Thyroid gland (tissue), 4 donors: ENCODE measurements around the gene PXMP4. TPM values are rescaled to one million over a fixed set of nuclear protein-coding genes. Genes with fewer than 3 reads are reported as not detected.

Experiments used
- DNase-seq, 2 donors: peaks; one replicate each; pipeline ENCODE4 v3.0.0-alpha.2; 2019
- H3K27ac ChIP-seq, 3 donors: fragments of 200-600 bp; sonication (generic); 1 replicate in 2 of 3; 2 replicates in 1 of 3; pipeline ENCODE4 v1.5.1; 2016 to 2019; ENCODE audit warnings: mild to moderate bottlenecking in 1 of 3, moderate library complexity in 1 of 3
- H3K27me3 ChIP-seq: fragments of 200-600 bp; sonication (generic); one replicate; pipeline ENCODE4 v1.5.1; 2019
- H3K36me3 ChIP-seq, 2 donors: fragments of 200-600 bp; sonication (generic); one replicate each; pipeline ENCODE4 v1.5.1; 2016 to 2019
- H3K4me1 ChIP-seq, 2 donors: fragments of 200-600 bp; sonication (generic); one replicate each; pipeline ENCODE4 v1.5.1; 2017 to 2019
- H3K4me3 ChIP-seq, 3 donors: fragments of 200-600 bp; sonication (generic); replicated peaks in 1 of 3; 1 replicate in 2 of 3; 2 replicates in 1 of 3; pipeline ENCODE4 v1.5.1; 2016; ENCODE audit warnings: mild to moderate bottlenecking in 1 of 3
- H3K9me3 ChIP-seq: fragments of 200-600 bp; sonication (generic); one replicate; pipeline ENCODE4 v1.5.1; 2017
- CTCF ChIP-seq, 6 experiments: fragments of 200-600 bp in 3 of 6; fragments of 450-650 bp in 3 of 6; sonication (generic) in 3 of 6; IDR thresholded peaks; one replicate each; pipeline ENCODE4 v1.5.1; 2016 to 2019; ENCODE audit warnings: antibody characterized with exemption in 6 of 6, mild to moderate bottlenecking in 2 of 6, inconsistent platforms in 1 of 6, moderate library complexity in 1 of 6
- POLR2A ChIP-seq, 2 donors: fragments of 450-650 bp; IDR thresholded peaks; one replicate each; pipeline ENCODE4 v1.6.1; 2017; ENCODE audit warnings: antibody characterized with exemption in 2 of 2, mild to moderate bottlenecking in 2 of 2, moderate library complexity in 1 of 2
- WGBS, 2 donors: methylation state at CpG; one replicate each; pipeline ENCODE4 v1.1.5; 2017; 5-methylcytosine and 5-hydroxymethylcytosine counted together
- intact Hi-C: fragments of 100-400 bp; cut with DNase I; formaldehyde crosslinking; loops from one replicate; pipeline ENCODE4 v1.15.1; 2023
- total RNA-seq, 4 donors: library from RNA; depleted of rRNA; stranded (reverse); fragments of >200 nt; gene quantifications; one replicate each; pipeline ENCODE4 v1.2.3, GENCODE V29; 2016

The PXMP4 gene
- total RNA-seq, 4 donors from 2014 or later = 17.7 to 31.2 (median 22.0) TPM

DNA sequence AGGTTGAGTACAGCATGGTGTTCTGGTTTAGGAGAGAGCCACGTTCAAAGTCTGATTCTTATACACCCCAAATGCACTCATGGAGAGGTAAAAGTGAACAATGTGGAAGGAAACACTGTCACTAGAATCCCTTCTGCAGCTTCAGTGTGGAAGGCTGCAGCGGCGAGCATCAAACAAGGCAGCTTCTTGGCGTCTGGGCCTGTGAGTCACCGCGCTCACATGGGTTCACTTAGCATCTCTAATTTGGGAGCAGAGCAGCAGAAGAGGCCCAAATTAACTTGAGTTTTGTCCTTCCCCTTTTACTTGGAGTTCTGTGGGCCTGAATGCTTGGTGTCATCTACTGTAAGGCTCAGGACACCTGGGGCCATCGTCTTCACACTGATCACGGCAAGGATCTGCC lies 23.0 kb downstream of the PXMP4 start:
- Histone ChIP-seq H3K27me3 (no peaks in the 10 kb centered on the region), H3K4me1 (peaks cover 16 to 32% of the 10 kb centered on the region in 2 donors), H3K36me3 (no peaks in the 10 kb centered on the region), H3K4me3 (no peak overlapping the region), H3K9me3 (no peaks in the 10 kb centered on the region), H3K27ac (no peak overlapping the region)
- peak in 1 of 2 donors; percentile 16 for DNase-seq
- 67 to 87% methylated on average over 8 of the region's 8 CpGs for WGBS, 2 donors
- intact Hi-C loops = no loop called here
- no peak for TF ChIP-seq CTCF (IDR thresholded peaks at IDR 0.05)
- TF ChIP-seq POLR2A (IDR thresholded peaks at IDR 0.05) = no peak

DNA sequence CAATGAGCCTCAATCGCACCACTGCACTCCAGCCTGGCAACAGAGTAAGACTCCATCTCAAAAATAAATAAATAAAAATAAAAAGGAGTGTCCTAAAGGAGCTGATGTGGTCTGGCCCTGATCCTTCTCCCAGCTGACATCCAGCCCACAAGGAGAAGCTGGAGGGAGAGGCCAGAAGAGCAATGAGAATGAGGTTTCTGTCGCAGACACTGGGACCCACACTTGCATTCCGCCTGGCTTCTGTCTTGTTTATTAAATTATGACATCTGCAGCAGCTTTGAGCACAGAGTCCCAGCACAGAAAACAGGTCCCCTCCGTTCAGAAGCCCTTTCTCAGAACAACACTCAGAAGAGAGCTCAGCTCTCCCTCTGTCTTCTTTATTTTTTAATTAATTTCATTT lies 23.7 kb downstream of the PXMP4 start:
- DNase-seq = no peak
- Histone ChIP-seq H3K36me3 (no peaks in the 10 kb centered on the region), H3K9me3 (no peaks in the 10 kb centered on the region), H3K4me1 (peaks cover 16 to 32% of the 10 kb centered on the region in 2 donors), H3K4me3 (no peak overlapping the region), H3K27ac (no peak overlapping the region), H3K27me3 (no peaks in the 10 kb centered on the region)
- intact Hi-C loops = no loop called here
- no peak for TF ChIP-seq POLR2A (IDR thresholded peaks at IDR 0.05)
- no peak for TF ChIP-seq CTCF (IDR thresholded peaks at IDR 0.05)
- WGBS, 2 donors = 87 to 88% methylated on average over 4 of the region's 4 CpGs

DNA sequence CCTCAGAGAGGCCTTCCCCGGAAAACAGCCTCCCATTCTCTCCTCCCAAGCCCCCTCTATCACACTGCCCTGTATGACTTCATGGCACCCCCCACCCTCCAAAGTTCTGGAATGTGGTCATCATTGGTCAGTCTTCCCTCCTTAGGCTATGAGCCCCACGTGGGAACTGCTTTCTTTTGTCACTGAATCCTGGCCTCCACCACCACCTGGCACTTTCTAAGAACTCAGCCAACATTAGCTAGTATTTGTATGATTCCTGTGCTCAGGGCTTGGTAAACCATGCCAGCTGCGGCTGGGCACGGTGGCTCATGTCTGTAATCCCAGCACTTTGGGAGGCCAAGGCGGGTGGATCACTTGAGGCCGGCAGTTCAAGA lies 25.5 kb downstream of the PXMP4 start:
- H3K9me3 ChIP-seq = no peaks in the 10 kb centered on the region
- WGBS, 2 donors = 62 to 70% methylated on average over 6 of the region's 6 CpGs
- H3K4me3 ChIP-seq = no peak overlapping the region
- no peaks in the 10 kb centered on the region for H3K36me3 ChIP-seq
- intact Hi-C loops = loop anchor here (5.0 kb wide), 1 partner anchor 33 kb away; no protein-coding TSS in a partner anchor
- no peaks in the 10 kb centered on the region for H3K27me3 ChIP-seq
- H3K4me1 ChIP-seq = peaks cover 16 to 24% of the 10 kb centered on the region in 2 donors
- H3K27ac ChIP-seq = peak overlapping the region; percentile 68 to 89 (median 81)
- TF ChIP-seq CTCF (IDR thresholded peaks at IDR 0.05) (no peak), POLR2A (IDR thresholded peaks at IDR 0.05) (no peak)
- peak in 1 of 2 donors; percentile 53 for DNase-seq

DNA sequence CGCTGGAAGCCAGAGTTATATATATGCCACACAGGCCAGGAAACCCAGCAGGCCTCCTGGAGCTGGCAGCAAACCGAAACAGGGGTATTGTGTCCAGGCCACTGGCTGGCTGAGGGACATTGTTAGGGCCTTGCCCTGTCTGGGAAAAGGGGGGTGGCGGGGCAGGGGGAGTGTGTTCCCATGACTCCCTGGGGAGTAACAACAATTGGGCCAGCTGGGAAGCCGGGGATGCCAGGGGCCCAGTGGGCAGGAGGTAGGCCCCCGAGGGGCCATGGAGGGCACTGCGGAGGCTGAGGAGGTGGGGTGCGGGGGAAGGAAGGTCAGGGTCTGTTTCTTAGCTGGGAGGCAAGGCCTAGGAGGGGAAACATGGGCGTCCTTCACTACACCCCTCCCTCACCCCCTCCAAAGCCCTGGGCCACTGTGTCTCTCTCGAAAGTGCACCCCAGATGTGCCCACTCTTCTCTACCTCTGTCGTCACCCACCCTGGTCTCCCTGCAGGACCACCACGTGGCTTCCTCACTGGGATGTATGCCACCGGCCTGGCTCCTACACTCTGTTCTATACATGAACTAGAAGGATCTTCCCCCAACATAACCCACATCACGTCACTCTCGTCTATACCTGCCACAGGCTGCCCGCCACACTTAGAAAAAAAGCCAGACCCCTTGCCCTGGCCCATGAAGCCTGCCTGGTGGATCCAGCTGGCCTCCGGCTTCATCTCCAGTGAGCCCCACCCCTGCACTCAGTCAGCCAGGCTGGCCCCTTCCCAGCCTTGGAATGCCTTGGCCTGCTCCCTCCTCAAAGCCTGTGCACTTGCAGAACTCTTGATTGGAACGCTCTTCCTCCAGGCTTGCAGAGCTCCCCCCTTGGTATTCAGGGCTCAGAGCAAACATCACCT lies 26.1 kb downstream of the PXMP4 start:
- intact Hi-C loops = loop anchor here (5.0 kb wide), 1 partner anchor 33 kb away; no protein-coding TSS in a partner anchor
- Histone ChIP-seq H3K4me3 (no peak overlapping the region), H3K9me3 (no peaks in the 10 kb centered on the region), H3K4me1 (peaks cover 17 to 28% of the 10 kb centered on the region in 2 donors), H3K27me3 (no peaks in the 10 kb centered on the region), H3K36me3 (no peaks in the 10 kb centered on the region), H3K27ac (peak overlapping the region; percentile 68 to 89 (median 81))
- WGBS, 2 donors = 58 to 63% methylated on average over 17 of the region's 17 CpGs
- TF ChIP-seq CTCF (IDR thresholded peaks at IDR 0.05) = peak in 1 of 6 experiments; percentile 5
- no peak for TF ChIP-seq POLR2A (IDR thresholded peaks at IDR 0.05)
- peak; percentile 89 for DNase-seq

GRCh38 chr20:33693289-33693688 lies 26.8 kb downstream of the PXMP4 start:
- TF ChIP-seq POLR2A (IDR thresholded peaks at IDR 0.05) (no peak), CTCF (IDR thresholded peaks at IDR 0.05) (no peak)
- Histone ChIP-seq H3K4me1 (peaks cover 22 to 35% of the 10 kb centered on the region in 2 donors), H3K4me3 (no peak overlapping the region), H3K9me3 (no peaks in the 10 kb centered on the region), H3K27ac (peak overlapping the region; percentile 68 to 89 (median 81)), H3K36me3 (no peaks in the 10 kb centered on the region), H3K27me3 (no peaks in the 10 kb centered on the region)
- 60 to 66% methylated on average over 5 of the region's 5 CpGs for WGBS, 2 donors
- DNase-seq = peak; percentile 80 to 81
- intact Hi-C loops = loop anchor here (5.0 kb wide), 1 partner anchor 34 kb away; no protein-coding TSS in a partner anchor
